Endothelial cell of umbilical vein (primary cell): ENCODE results near the gene CAMKMT.

Experiments
- CTCF ChIP-seq, 2 donors: IDR thresholded peaks; 1 replicate in 1 of 2; 2 replicates in 1 of 2; pipeline ENCODE4 v1.5.1; 2011; ENCODE audit warnings: low read length in 2 of 2, mild to moderate bottlenecking in 2 of 2, moderate library complexity in 2 of 2, control low read depth in 1 of 2, inconsistent platforms in 1 of 2, low read depth in 1 of 2; ENCODE audit not compliant: insufficient read depth in 1 of 2; ENCODE audit errors: extremely low read depth in 1 of 2
- FOS ChIP-seq: IDR thresholded peaks from 2 replicates; pipeline ENCODE4 v1.6.1; 2011; ENCODE audit warnings: mild to moderate bottlenecking, low read length, moderate library complexity, borderline replicate concordance; ENCODE audit not compliant: insufficient read depth
- JUN ChIP-seq: IDR thresholded peaks from 2 replicates; pipeline ENCODE4 v1.6.1; 2011; ENCODE audit warnings: borderline replicate concordance, low read depth; ENCODE audit not compliant: insufficient read length, insufficient read depth
- POLR2A ChIP-seq: IDR thresholded peaks from 2 replicates; pipeline ENCODE4 v1.6.1; 2012; ENCODE audit warnings: low read depth, mild to moderate bottlenecking, control low read depth, low read length
- POLR2AphosphoS5 ChIP-seq: IDR thresholded peaks from 2 replicates; pipeline ENCODE4 v1.6.1; 2012; ENCODE audit warnings: low read depth, mild to moderate bottlenecking, control low read depth, low read length, moderate library complexity; ENCODE audit not compliant: insufficient read depth

GRCh38 chr2:44480068-44480467 is 118.3 kb downstream of the CAMKMT start:
- TF ChIP-seq POLR2A = no peak
- no peak for TF ChIP-seq CTCF (IDR thresholded peaks at IDR 0.05; ENCODE audit: extremely low read depth in 1 of 2, insufficient read depth in 1 of 2, low read depth in 1 of 2, low read length in 2 of 2)
- TF ChIP-seq FOS = no peak
- TF ChIP-seq POLR2AphosphoS5 = no peak
- no peak for TF ChIP-seq JUN
